ENCODE measurements around the gene ZNF281. TPM values are rescaled to one million over a fixed set of nuclear protein-coding genes. Genes with fewer than 3 reads are reported as not detected.

Gene ZNF281
- total and polyA plus RNA-seq, 4 donors: 4.9 to 18.4 (median 13.1) TPM

DNA sequence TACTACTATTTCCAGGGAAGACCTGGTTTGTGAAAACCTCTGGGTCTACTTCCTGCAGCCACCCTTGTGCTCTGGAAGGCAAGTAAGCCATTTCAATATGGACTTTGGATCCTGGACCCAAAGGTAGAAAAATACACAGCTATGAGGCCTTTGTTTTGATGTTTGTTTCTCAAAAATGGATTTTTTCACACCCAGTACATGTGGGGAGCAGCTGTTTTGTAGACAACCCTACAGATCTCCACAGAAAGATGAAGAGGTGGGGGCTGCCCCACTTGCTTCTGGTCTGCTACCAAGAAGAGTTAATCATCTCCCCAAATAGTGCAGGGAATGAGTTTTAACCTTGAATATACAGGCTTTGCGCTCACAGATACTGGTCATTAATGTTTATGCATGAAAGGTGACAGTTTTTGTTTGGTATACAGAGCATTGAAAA, 29.2 kb downstream of the ZNF281 start (continued):
- TF ChIP-seq, protein P1, sequence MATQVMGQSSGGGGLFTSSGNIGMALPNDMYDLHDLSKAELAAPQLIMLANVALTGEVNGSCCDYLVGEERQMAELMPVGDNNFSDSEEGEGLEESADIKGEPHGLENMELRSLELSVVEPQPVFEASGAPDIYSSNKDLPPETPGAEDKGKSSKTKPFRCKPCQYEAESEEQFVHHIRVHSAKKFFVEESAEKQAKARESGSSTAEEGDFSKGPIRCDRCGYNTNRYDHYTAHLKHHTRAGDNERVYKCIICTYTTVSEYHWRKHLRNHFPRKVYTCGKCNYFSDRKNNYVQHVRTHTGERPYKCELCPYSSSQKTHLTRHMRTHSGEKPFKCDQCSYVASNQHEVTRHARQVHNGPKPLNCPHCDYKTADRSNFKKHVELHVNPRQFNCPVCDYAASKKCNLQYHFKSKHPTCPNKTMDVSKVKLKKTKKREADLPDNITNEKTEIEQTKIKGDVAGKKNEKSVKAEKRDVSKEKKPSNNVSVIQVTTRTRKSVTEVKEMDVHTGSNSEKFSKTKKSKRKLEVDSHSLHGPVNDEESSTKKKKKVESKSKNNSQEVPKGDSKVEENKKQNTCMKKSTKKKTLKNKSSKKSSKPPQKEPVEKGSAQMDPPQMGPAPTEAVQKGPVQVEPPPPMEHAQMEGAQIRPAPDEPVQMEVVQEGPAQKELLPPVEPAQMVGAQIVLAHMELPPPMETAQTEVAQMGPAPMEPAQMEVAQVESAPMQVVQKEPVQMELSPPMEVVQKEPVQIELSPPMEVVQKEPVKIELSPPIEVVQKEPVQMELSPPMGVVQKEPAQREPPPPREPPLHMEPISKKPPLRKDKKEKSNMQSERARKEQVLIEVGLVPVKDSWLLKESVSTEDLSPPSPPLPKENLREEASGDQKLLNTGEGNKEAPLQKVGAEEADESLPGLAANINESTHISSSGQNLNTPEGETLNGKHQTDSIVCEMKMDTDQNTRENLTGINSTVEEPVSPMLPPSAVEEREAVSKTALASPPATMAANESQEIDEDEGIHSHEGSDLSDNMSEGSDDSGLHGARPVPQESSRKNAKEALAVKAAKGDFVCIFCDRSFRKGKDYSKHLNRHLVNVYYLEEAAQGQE (IDR thresholded peaks at IDR 0.05): no peak

DNA sequence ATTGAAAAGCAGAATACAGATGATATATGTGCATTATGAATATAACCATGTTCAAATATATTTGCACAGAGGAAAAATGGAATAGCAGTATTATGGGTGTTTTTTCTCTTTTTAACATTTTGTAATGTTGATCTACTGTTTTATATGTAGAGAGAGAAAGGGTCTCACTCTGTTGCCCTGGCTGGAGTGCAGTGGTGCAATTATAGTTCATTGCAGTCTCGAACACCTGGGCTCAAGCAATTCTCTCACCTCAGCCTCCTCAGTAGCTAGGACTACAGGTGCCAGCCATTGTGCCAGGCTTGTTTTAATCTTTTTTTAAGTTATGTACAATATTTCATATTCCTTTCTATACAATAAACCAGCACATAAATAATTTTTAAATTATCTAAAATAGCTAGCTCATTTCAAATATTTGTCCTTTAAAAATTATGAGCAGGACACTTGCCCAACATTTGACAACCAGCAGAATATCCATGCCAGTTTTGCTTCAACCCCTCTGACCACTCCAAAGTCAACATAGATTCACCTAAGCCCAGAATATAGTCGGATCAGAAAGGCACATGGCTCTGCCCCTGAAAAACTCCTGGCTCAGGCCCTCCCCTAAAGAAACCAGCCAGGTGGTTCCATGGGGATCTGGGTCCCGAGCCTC, 29.8 kb downstream of the ZNF281 start:
- Histone ChIP-seq H3K4me3 (ENCODE audit: low read depth in 1 of 3, low read length in 3 of 3) (no peak overlapping the region), H3K9me3 (ENCODE audit: control insufficient read depth in 4 of 4, low read length in 3 of 4) (no peaks in the 10 kb centered on the region), H3K4me1 (ENCODE audit: control insufficient read depth in 4 of 4, insufficient read depth in 4 of 4, low read length in 3 of 4) (peaks cover 8 to 26% (median 12%) of the 10 kb centered on the region in 4 donors), H3K9ac (ENCODE audit: low read depth in 1 of 2, low read length in 2 of 2) (no peak overlapping the region), H3K36me3 (ENCODE audit: control insufficient read depth in 4 of 4, insufficient read depth in 3 of 4, low read depth in 1 of 4, low read length in 3 of 4) (no peaks in the 10 kb centered on the region), H3K27ac (ENCODE audit: low read depth in 1 of 2, low read length in 2 of 2) (peak overlapping the region; percentile 84 to 89), H3K27me3 (ENCODE audit: control insufficient read depth in 4 of 4, insufficient read depth in 4 of 4, low read length in 3 of 4) (no peaks in the 10 kb centered on the region)
- no peak for DNase-seq (ENCODE audit: low spot score)
- 44% methylated on average over 3 of the region's 3 CpGs for WGBS
- TF ChIP-seq FOXA2 (IDR thresholded peaks at IDR 0.05) (peak; percentile 58), RXRA (IDR thresholded peaks at IDR 0.05) (peak in 1 of 2 donors; percentile 21), EGR1 (IDR thresholded peaks at IDR 0.05; ENCODE audit: low read depth in 2 of 2) (no peak), JUND (IDR thresholded peaks at IDR 0.05) (no peak), GABPA (IDR thresholded peaks at IDR 0.05 in 1 of 2, conservative IDR thresholded peaks at IDR 0.05 in 1 of 2) (no peak), SP1 (IDR thresholded peaks at IDR 0.05) (no peak), NR2F2 (IDR thresholded peaks at IDR 0.05) (no peak), FOXA1 (IDR thresholded peaks at IDR 0.05) (peak; percentile 18), HNF4A (conservative IDR thresholded peaks at IDR 0.05) (no peak), RAD21 (IDR thresholded peaks at IDR 0.05) (peak in 1 of 2 donors; percentile 9), TAF1 (conservative IDR thresholded peaks at IDR 0.05) (no peak), HNF4G (IDR thresholded peaks at IDR 0.05) (no peak), YY1 (IDR thresholded peaks at IDR 0.05) (no peak)
- TF ChIP-seq, protein P2, sequence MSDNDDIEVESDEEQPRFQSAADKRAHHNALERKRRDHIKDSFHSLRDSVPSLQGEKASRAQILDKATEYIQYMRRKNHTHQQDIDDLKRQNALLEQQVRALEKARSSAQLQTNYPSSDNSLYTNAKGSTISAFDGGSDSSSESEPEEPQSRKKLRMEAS (IDR thresholded peaks at IDR 0.05): peak; percentile 34
- TF ChIP-seq, protein P3, sequence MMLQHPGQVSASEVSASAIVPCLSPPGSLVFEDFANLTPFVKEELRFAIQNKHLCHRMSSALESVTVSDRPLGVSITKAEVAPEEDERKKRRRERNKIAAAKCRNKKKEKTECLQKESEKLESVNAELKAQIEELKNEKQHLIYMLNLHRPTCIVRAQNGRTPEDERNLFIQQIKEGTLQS (IDR thresholded peaks at IDR 0.05): no peak
- TF ChIP-seq, protein P4, sequence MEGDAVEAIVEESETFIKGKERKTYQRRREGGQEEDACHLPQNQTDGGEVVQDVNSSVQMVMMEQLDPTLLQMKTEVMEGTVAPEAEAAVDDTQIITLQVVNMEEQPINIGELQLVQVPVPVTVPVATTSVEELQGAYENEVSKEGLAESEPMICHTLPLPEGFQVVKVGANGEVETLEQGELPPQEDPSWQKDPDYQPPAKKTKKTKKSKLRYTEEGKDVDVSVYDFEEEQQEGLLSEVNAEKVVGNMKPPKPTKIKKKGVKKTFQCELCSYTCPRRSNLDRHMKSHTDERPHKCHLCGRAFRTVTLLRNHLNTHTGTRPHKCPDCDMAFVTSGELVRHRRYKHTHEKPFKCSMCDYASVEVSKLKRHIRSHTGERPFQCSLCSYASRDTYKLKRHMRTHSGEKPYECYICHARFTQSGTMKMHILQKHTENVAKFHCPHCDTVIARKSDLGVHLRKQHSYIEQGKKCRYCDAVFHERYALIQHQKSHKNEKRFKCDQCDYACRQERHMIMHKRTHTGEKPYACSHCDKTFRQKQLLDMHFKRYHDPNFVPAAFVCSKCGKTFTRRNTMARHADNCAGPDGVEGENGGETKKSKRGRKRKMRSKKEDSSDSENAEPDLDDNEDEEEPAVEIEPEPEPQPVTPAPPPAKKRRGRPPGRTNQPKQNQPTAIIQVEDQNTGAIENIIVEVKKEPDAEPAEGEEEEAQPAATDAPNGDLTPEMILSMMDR (IDR thresholded peaks at IDR 0.05; ENCODE audit: low read depth, low read length, missing input control): no peak
- TF ChIP-seq, protein P1 (IDR thresholded peaks at IDR 0.05): no peak
- TF ChIP-seq, protein P5, sequence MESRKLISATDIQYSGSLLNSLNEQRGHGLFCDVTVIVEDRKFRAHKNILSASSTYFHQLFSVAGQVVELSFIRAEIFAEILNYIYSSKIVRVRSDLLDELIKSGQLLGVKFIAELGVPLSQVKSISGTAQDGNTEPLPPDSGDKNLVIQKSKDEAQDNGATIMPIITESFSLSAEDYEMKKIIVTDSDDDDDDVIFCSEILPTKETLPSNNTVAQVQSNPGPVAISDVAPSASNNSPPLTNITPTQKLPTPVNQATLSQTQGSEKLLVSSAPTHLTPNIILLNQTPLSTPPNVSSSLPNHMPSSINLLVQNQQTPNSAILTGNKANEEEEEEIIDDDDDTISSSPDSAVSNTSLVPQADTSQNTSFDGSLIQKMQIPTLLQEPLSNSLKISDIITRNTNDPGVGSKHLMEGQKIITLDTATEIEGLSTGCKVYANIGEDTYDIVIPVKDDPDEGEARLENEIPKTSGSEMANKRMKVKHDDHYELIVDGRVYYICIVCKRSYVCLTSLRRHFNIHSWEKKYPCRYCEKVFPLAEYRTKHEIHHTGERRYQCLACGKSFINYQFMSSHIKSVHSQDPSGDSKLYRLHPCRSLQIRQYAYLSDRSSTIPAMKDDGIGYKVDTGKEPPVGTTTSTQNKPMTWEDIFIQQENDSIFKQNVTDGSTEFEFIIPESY (IDR thresholded peaks at IDR 0.05): peak; percentile 5

Measured in liver (tissue), 9 donors.